ENCODE measurements around the gene INPP1. TPM values are rescaled to one million over a fixed set of nuclear protein-coding genes. Genes with fewer than 3 reads are reported as not detected.
"Not testable (repeated sequence)": the region's sequence is repeated elsewhere in the genome, so short reads cannot be mapped to it uniquely, and the experiment has no call there.

Gene INPP1
- total RNA-seq, 1 experiment from 2014 or later, result 4.0 TPM

DNA sequence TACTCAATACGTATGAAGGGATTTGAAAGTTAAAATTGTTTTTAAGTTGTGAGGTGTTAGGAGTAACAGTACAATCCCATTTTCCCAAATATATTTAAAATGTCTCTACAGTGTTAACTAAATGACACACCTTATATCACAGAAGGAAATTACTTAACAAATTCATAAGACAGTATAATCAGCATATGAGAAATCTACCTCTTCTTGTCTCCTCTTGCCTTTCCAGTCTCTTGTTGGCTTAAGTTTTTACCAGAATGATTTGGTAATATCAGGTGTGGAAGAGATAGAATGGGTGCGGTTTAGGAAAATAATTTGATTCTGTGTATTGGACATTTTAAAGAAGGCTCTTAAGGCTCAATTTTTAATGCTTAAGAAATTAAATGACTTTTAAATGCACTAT lies 9.5 kb upstream of the INPP1 start:
- intact Hi-C loops (cut with micrococcal nuclease), result no loop called here
- Histone ChIP-seq H3K36me3 (ENCODE audit: low read depth, low read length) (no peaks in the 10 kb centered on the region), H3K27me3 (ENCODE audit: low read length) (no peaks in the 10 kb centered on the region), H3K9me3 (ENCODE audit: low read length) (no peaks in the 10 kb centered on the region), H3K9ac (ENCODE audit: low read length) (no peak overlapping the region), H3F3A (ENCODE audit: low read length, unreplicated experiment) (no peaks in the 10 kb centered on the region), H3K4me3 (ENCODE audit: low read length) (no peak overlapping the region), H3K9me2 (replicated peaks; ENCODE audit: low read length) (no peaks in the 10 kb centered on the region), H3K27ac (ENCODE audit: low read length) (no peak overlapping the region), H2AFZ (ENCODE audit: low read length) (no peak overlapping the region), H3K79me2 (ENCODE audit: low read length) (no peaks in the 10 kb centered on the region), H3K4me1 (ENCODE audit: insufficient read depth, low read length) (no peaks in the 10 kb centered on the region), H4K20me1 (ENCODE audit: low read length) (no peaks in the 10 kb centered on the region), H3K4me2 (ENCODE audit: low read length) (no peak overlapping the region)
- POLR2A ChIA-PET (ENCODE audit: unreplicated experiment), result no interaction called here
- DNase-seq, result no peak
- no peak for ATAC-seq
- TF ChIP-seq, protein P1, sequence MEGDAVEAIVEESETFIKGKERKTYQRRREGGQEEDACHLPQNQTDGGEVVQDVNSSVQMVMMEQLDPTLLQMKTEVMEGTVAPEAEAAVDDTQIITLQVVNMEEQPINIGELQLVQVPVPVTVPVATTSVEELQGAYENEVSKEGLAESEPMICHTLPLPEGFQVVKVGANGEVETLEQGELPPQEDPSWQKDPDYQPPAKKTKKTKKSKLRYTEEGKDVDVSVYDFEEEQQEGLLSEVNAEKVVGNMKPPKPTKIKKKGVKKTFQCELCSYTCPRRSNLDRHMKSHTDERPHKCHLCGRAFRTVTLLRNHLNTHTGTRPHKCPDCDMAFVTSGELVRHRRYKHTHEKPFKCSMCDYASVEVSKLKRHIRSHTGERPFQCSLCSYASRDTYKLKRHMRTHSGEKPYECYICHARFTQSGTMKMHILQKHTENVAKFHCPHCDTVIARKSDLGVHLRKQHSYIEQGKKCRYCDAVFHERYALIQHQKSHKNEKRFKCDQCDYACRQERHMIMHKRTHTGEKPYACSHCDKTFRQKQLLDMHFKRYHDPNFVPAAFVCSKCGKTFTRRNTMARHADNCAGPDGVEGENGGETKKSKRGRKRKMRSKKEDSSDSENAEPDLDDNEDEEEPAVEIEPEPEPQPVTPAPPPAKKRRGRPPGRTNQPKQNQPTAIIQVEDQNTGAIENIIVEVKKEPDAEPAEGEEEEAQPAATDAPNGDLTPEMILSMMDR (conservative IDR thresholded peaks at IDR 0.05; ENCODE audit: low read depth, low read length), result no peak
- TF ChIP-seq EZH2 (IDR thresholded peaks at IDR 0.05; ENCODE audit: low read length, unreplicated experiment) (no peak), EZH2phosphoT487 (IDR thresholded peaks at IDR 0.05; ENCODE audit: borderline replicate concordance, low read length) (no peak)
- CTCF ChIA-PET, result no interaction called here
- no TSS peak for BruUV-seq (replicated peaks)

DNA sequence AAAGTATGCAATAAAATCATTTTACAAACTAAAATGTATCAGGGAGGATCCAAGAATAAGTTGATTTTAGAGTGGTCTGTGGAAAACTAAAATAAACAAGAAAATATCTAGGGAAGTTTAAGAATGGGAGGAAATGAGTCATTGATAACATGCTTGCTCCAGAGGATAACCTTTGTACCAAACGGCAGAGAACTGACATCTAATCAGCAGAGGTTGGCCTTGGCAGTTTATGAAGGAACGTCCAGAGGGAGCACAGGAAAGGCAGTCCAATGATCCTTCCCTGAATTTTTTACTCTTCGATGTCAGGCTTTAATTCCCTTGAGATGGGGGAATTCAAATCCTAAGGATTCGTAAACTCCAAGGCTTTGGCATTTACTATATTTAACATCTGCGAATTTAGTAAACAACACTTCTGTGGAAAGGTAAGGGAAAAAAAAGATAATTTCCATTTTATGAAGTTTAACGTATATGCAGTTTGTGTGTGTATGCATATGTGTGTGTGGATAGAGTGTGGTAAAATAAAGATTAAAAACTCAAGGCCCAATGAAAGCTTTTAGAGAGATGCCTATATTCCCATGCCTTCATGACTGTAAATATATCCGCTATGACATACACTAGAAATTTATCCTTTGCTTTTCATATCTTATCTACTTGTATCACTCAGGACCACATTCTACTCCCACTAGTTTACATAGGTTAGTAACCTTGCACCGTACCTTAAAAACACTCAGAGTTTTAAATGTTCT lies 8.7 kb upstream of the INPP1 start:
- Histone ChIP-seq H3K4me3 (ENCODE audit: low read length) (no peak overlapping the region), H3K27me3 (ENCODE audit: low read length) (no peaks in the 10 kb centered on the region), H3K79me2 (ENCODE audit: low read length) (no peaks in the 10 kb centered on the region), H3K4me1 (ENCODE audit: insufficient read depth, low read length) (no peaks in the 10 kb centered on the region), H3K4me2 (ENCODE audit: low read length) (no peak overlapping the region), H3K9me3 (ENCODE audit: low read length) (no peaks in the 10 kb centered on the region), H3K36me3 (ENCODE audit: low read depth, low read length) (no peaks in the 10 kb centered on the region), H3K9ac (ENCODE audit: low read length) (no peak overlapping the region), H3K9me2 (replicated peaks; ENCODE audit: low read length) (no peaks in the 10 kb centered on the region), H3F3A (ENCODE audit: low read length, unreplicated experiment) (no peaks in the 10 kb centered on the region), H2AFZ (ENCODE audit: low read length) (no peak overlapping the region), H3K27ac (ENCODE audit: low read length) (no peak overlapping the region), H4K20me1 (ENCODE audit: low read length) (no peaks in the 10 kb centered on the region)
- TF ChIP-seq EZH2 (IDR thresholded peaks at IDR 0.05; ENCODE audit: low read length, unreplicated experiment) (no peak), EZH2phosphoT487 (IDR thresholded peaks at IDR 0.05; ENCODE audit: borderline replicate concordance, low read length) (no peak)
- TF ChIP-seq, protein P1 (conservative IDR thresholded peaks at IDR 0.05; ENCODE audit: low read depth, low read length), result no peak
- intact Hi-C loops (cut with micrococcal nuclease), result no loop called here
- DNase-seq, result no peak
- no TSS peak for BruUV-seq (replicated peaks)
- ChIA-PET POLR2A (ENCODE audit: unreplicated experiment) (no interaction called here), CTCF (no interaction called here)
- no peak for ATAC-seq

DNA sequence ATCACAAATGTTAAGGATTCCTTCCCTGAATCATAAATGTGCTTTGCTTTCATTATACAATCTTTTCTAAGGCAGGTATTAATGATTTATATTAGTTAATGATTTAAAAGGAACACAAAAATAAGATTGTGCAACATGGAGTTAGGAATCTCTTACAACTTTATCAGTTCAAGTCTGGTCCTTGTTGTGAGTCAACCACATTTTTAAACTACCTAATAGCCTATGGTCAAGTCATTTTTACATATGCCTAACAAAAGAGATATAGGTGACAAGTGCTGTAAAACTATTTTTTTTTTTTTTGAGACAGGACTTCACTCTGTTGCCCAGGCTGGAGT lies 8.2 kb upstream of the INPP1 start:
- Histone ChIP-seq H3K27me3 (ENCODE audit: low read length) (no peaks in the 10 kb centered on the region), H3F3A (ENCODE audit: low read length, unreplicated experiment) (no peaks in the 10 kb centered on the region), H3K9ac (ENCODE audit: low read length) (no peak overlapping the region), H3K4me3 (ENCODE audit: low read length) (no peak overlapping the region), H3K79me2 (ENCODE audit: low read length) (no peaks in the 10 kb centered on the region), H3K27ac (ENCODE audit: low read length) (no peak overlapping the region), H2AFZ (ENCODE audit: low read length) (no peak overlapping the region), H3K4me2 (ENCODE audit: low read length) (no peak overlapping the region), H3K9me3 (ENCODE audit: low read length) (no peaks in the 10 kb centered on the region), H3K36me3 (ENCODE audit: low read depth, low read length) (no peaks in the 10 kb centered on the region), H3K9me2 (replicated peaks; ENCODE audit: low read length) (no peaks in the 10 kb centered on the region), H3K4me1 (ENCODE audit: insufficient read depth, low read length) (no peaks in the 10 kb centered on the region), H4K20me1 (ENCODE audit: low read length) (no peaks in the 10 kb centered on the region)
- DNase-seq (no peak), ATAC-seq (no peak)
- ChIA-PET CTCF (no interaction called here), POLR2A (ENCODE audit: unreplicated experiment) (no interaction called here)
- BruUV-seq (replicated peaks), result no TSS peak
- TF ChIP-seq EZH2phosphoT487 (IDR thresholded peaks at IDR 0.05; ENCODE audit: borderline replicate concordance, low read length) (no peak), EZH2 (IDR thresholded peaks at IDR 0.05; ENCODE audit: low read length, unreplicated experiment) (no peak)
- TF ChIP-seq, protein P1 (conservative IDR thresholded peaks at IDR 0.05; ENCODE audit: low read depth, low read length), result no peak
- intact Hi-C loops (cut with micrococcal nuclease), result no loop called here

DNA sequence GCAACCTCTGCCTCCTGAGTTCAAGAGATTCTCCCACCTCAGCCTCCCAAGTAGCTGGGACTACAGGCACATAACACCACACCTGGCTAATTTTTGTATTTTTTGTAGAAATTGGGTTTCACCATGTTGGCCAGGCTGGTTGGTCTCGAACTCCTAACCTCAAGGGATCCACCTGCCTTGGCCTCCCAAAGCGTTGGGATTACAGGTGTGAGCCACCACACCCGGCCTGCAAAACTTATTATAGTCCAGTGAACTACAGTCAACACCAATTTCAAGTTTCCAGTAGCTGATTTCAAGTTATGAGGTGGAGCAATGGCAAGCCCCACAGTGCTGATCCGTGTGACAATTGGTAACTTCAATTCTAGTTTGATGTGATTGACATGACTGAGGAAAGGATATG lies 7.8 kb upstream of the INPP1 start:
- H3K4me2 ChIP-seq (ENCODE audit: low read length); H3K27ac ChIP-seq (ENCODE audit: low read length); BruUV-seq (replicated peaks); DNase-seq; intact Hi-C loops (cut with micrococcal nuclease); H3K79me2 ChIP-seq (ENCODE audit: low read length); ATAC-seq; H3K9me2 ChIP-seq (replicated peaks; ENCODE audit: low read length); H4K20me1 ChIP-seq (ENCODE audit: low read length); H3K9me3 ChIP-seq (ENCODE audit: low read length); H3F3A ChIP-seq (ENCODE audit: low read length, unreplicated experiment); H3K4me3 ChIP-seq (ENCODE audit: low read length); H3K9ac ChIP-seq (ENCODE audit: low read length); CTCF ChIA-PET; H3K4me1 ChIP-seq (ENCODE audit: insufficient read depth, low read length); H2AFZ ChIP-seq (ENCODE audit: low read length); POLR2A ChIA-PET (ENCODE audit: unreplicated experiment); H3K36me3 ChIP-seq (ENCODE audit: low read depth, low read length); H3K27me3 ChIP-seq (ENCODE audit: low read length): not testable (repeated sequence)

Data from PC-3 (cell line).